Stimulated activated CD4-positive, alpha-beta T cell treated with anti-CD3 and anti-CD28 coated beads, Interleukin-15, amount 100 ng/mL, for 1 hour (primary cell): ENCODE data around the gene ANKRD44.

ENCODE experiments used
- DNase-seq, 2 donors: peaks; one replicate each; pipeline ENCODE4 v3.0.0-alpha.2; 2020; ENCODE audit warnings: low read depth in 1 of 2, low spot score in 1 of 2

ANKRD44 gene

GRCh38 chr2:197085665-197086064 is 224.9 kb downstream of the ANKRD44 start:
- no peak for DNase-seq

DNA sequence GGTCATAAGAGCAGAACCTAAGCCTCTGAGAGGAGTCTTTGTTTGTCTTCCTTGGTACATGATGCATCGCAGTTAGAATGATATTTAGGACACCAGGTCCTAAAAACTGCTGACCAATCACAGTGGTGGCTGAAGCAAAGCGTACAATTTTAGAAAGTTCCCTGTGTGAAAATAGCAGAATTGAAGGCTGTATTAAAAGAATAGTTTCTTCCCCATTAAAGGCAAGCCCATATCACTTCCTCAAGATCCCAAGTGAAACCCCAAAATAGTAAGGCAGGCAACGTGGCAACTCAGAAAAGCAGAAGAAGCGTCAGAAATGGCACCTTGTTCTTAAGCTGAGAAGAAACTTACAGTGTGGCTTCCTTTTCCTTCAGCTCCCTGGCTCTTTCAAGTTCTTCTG is 229.3 kb downstream of the ANKRD44 start:
- no peak for DNase-seq

DNA sequence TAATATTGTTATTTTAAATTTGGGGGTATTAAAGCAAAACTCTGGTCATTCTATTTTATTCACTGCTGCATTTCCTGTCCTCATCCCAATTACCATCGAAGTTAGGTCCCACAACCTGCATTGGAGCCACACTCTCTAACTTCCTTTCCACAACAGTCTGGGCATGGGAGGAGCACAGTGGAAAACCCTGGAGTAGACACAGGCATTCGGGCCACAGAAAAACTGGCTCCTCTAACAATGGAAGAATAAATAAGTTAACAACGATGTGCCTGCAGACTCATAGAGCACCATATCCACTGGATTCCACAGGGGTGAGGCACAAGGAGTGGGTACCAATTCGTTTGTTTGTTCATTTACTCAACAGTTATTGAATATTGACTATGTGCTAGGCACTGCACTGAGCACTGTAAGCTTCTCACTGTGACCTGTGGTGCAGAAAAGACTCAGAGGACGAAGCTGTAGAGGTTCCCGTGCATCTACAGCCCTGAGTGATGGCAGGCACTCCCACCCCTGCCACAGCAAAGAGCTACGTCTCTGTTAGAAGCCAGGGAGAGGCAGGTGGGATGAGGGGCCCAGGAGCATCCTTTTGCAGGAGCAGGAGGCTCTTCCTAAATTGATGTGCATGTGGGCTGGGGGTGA is 229.9 kb downstream of the ANKRD44 start:
- no peak for DNase-seq

GRCh38 chr2:197079832-197080555 is 230.6 kb downstream of the ANKRD44 start:
- DNase-seq: no peak

- DNase-seq: no peak
Observed at GRCh38 chr2:197079414-197079813, 231.2 kb downstream of the ANKRD44 start.

- no peak for DNase-seq
Observed at GRCh38 chr2:197078535-197078934, 232.0 kb downstream of the ANKRD44 start.

DNA sequence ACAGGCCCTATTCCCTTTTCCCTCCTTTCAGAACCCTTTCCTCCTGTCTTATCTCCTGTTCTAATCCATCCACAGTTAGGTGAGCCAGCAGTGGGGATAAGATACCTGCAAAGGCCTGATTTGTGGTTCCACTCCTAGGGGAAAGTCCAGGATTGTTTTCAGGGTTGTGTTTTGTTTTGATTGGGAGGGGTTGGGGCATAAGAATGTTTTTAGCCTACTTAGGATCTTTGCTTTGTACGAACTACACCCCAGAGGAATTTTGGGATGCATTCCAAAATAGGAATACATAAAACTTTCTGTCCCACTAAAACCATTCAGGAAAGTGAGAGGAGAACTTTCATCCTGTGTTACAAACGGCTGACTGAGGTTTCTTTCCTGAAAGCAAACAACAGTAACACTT is 233.2 kb downstream of the ANKRD44 start:
- DNase-seq: no peak

- no peak for DNase-seq
Observed at GRCh38 chr2:197076652-197077051, 233.9 kb downstream of the ANKRD44 start.

GRCh38 chr2:197075754-197076337 is 234.7 kb downstream of the ANKRD44 start:
- no peak for DNase-seq

- no peak for DNase-seq
Observed at GRCh38 chr2:197075281-197075680, 235.3 kb downstream of the ANKRD44 start.

GRCh38 chr2:197073701-197074433 is 236.7 kb downstream of the ANKRD44 start:
- no peak for DNase-seq

- DNase-seq: no peak
Observed at GRCh38 chr2:197073270-197073669, 237.3 kb downstream of the ANKRD44 start.

DNA sequence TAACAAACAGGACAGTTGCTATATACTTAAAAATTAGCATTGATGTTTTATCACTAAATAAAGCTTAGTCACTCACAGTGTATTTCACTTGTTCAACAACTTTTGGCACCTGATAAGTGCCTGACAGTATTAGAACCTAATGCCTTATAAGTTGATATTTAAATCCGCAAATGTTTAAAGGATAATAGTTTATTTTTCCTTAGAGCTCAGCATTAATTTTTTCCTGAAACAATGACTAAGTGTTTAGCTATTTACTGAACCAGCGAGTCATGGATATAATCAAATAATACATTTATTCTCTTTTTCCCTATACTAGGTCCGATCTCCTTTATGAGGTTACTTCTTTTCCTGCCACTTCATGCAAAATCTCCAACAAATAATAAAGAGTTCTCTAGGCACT is 238.0 kb downstream of the ANKRD44 start:
- no peak for DNase-seq

DNA sequence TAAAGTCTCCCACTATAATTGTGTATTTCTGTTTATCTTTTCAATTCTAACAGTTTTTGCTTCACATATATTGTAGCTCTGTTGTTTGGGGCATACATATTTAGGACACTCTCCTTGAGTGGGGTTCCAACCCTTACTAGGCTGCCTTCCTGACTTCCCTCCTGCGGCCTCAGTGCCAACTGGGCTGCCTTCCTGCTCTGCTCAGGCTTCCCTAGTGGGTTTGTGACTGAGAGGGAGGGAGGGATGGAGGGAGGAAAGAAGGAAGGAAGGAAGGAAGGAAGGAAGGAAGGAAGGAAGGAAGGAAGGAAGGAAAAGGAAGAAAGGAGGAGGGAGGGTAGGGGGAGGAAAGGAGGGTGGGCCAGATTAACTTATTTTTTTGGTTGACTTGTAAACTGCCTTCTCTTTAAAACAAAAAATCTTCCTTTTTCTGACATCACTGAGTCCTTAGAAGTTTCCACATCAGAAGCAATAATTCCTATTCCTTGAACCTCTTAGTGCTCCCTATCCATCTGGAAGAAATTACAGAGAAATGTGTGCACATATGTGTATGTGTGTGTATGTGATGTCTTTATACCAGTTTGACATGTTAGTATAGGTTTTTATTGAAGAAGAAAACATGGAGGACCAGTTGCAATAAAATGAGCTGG is 238.7 kb downstream of the ANKRD44 start:
- DNase-seq: no peak

DNA sequence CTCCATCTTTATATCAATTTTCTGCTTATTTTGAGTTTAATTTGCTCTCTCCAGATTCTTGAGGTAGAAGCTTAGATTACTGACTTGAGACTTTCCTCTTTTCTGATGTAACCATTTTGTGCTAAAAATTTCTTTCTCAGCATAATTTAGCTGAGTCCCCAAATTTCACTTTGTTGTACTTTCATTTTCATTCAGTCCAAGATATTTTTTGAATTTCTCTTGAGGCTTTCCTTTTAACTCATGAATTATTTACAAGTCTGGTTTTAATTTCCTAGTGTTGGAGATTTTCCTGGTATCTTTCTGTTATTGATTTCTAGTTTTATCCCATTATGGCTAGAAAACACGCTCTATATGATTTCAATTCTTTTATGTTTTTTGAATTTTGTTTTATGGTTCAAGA is 239.4 kb downstream of the ANKRD44 start:
- no peak for DNase-seq

GRCh38 chr2:197069958-197070357 is 240.6 kb downstream of the ANKRD44 start:
- no peak for DNase-seq

- peak in 1 of 2 donors; percentile 9 for DNase-seq
Observed at GRCh38 chr2:197062574-197062973, 248.0 kb downstream of the ANKRD44 start.

DNA sequence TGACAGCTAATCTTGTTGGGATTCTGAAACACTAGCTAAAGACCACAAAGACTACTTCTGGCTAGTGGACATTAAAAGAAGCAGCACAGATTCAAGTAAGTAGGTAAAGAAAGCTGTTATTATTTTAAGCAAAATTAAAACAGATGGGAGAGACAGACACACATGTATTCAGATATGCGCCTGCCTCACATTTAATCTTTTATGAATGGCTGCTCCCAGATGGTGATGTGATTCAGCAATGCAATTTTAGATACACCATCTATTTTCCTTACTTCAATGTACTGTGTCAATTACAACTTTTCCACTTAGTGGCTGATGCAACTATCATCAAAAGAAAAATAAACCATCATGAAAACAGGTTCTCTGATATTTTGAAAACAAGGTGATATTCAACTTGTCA is 251.1 kb downstream of the ANKRD44 start:
- DNase-seq: no peak

DNA sequence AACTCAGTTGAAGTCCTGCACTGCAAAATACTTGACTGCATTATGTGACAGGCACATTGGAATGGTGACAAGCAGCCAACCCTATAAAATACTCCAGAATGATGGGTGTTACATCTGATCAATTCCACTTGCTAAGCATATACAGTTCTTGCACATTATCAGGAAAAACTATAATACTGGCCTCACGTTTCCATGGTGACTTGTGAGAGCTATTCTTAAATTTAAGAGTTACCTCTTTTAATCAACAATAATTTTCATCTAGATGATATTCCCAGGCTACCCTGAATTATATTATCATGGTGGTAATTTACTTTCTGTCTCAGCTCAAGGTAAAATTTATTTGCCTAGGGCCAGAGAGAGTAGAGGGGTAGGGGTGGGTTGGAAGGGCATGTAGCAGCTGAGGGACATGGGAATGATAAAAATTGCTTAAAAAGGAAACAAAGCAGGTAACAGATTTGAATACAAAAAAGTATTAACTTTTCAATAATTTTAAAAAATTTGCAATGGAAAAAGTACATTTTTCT is 251.7 kb downstream of the ANKRD44 start:
- DNase-seq: no peak

GRCh38 chr2:197057959-197058358 is 252.6 kb downstream of the ANKRD44 start:
- DNase-seq: no peak

DNA sequence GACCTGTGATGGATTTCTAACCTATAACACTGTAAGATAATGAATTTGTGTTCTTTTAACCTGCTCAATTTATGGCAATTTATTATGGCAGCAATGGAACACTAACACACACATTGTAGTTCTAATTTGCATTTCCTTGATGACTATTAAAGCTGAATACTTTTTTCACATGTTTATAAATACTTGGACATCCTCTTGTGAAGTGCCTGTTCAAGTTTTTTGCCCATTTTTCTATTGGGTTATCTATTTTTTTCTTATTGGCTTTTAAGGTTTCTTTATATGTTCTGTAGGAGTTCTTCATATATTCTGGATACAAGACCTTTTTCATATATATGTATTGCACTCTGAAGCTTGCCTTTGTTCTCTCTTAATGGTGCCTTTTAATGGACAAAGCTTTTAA is 255.5 kb downstream of the ANKRD44 start:
- no peak for DNase-seq
